CD14-positive monocyte (primary cell): ENCODE results near the gene SETD1B. TPM values are rescaled to one million over a fixed set of nuclear protein-coding genes. Genes with fewer than 3 reads are reported as not detected.
A peak's percentile ranks its signal among the peaks of the same experiment; 100 is the strongest.

Experiments used
- DNase-seq, 3 donors: peaks; one replicate each; pipeline ENCODE4 v3.0.0-alpha.2; 2011 to 2022
- H2AFZ ChIP-seq: 2 replicates; pipeline ENCODE4 v1.6.0; 2012; ENCODE audit warnings: mild to moderate bottlenecking, low read depth, low read length, inconsistent platforms; ENCODE audit not compliant: insufficient read depth, poor library complexity, severe bottlenecking
- H3K27ac ChIP-seq, 2 donors: 1 replicate in 1 of 2; 2 replicates in 1 of 2; pipeline ENCODE4 v1.5.1; 2012 to 2013; ENCODE audit warnings: low read length in 2 of 2, control low read depth in 1 of 2, inconsistent platforms in 1 of 2, low read depth in 1 of 2, mild to moderate bottlenecking in 1 of 2
- H3K27me3 ChIP-seq, 2 donors: one replicate each; pipeline versions ENCODE4 v1.6.0 to v1.6.1; 2011 to 2013; ENCODE audit warnings: low read length in 2 of 2; ENCODE audit not compliant: control insufficient read depth in 2 of 2, insufficient read depth in 2 of 2
- H3K36me3 ChIP-seq, 2 donors: replicated peaks in 1 of 2; 1 replicate in 1 of 2; 2 replicates in 1 of 2; pipeline versions ENCODE4 v1.5.1 to v1.6.1; 2012 to 2013; ENCODE audit warnings: low read length in 2 of 2, control low read depth in 1 of 2, inconsistent platforms in 1 of 2, mild to moderate bottlenecking in 1 of 2; ENCODE audit not compliant: insufficient read depth in 2 of 2, control insufficient read depth in 1 of 2
- H3K4me1 ChIP-seq, 2 donors: 1 replicate in 1 of 2; 2 replicates in 1 of 2; pipeline versions ENCODE4 v1.5.1 to v1.6.1; 2012 to 2013; ENCODE audit warnings: low read length in 2 of 2, control low read depth in 1 of 2, inconsistent platforms in 1 of 2, mild to moderate bottlenecking in 1 of 2, moderate library complexity in 1 of 2; ENCODE audit not compliant: insufficient read depth in 2 of 2, control insufficient read depth in 1 of 2
- H3K4me2 ChIP-seq: replicated peaks from 2 replicates; pipeline ENCODE3; 2012; ENCODE audit warnings: low read length, moderate library complexity, mild to moderate bottlenecking; ENCODE audit not compliant: poor library complexity, severe bottlenecking; ENCODE audit errors: extremely low read depth
- H3K4me3 ChIP-seq, 3 experiments: fragments of 200-600 bp in 1 of 3; sonication (generic) in 1 of 3; replicated peaks in 1 of 3; 1 replicate in 2 of 3; 2 replicates in 1 of 3; pipeline ENCODE4 v1.5.1; 2011 to 2013; ENCODE audit warnings: low read length in 3 of 3, mild to moderate bottlenecking in 3 of 3, control low read depth in 2 of 3, low read depth in 2 of 3, inconsistent platforms in 1 of 3, moderate library complexity in 1 of 3
- H3K79me2 ChIP-seq: 2 replicates; pipeline ENCODE4 v1.6.0; 2012; ENCODE audit warnings: mild to moderate bottlenecking, control low read depth, inconsistent platforms, low read length, moderate library complexity; ENCODE audit not compliant: insufficient read depth
- H3K9ac ChIP-seq: 2 replicates; pipeline ENCODE4 v1.6.0; 2017; ENCODE audit warnings: low read length, mild to moderate bottlenecking; ENCODE audit not compliant: insufficient read depth, poor library complexity, severe bottlenecking
- H3K9me3 ChIP-seq, 2 donors: replicated peaks in 1 of 2; 1 replicate in 1 of 2; 2 replicates in 1 of 2; pipeline versions ENCODE4 v1.5.1 to v1.6.1; 2012 to 2013; ENCODE audit warnings: low read length in 2 of 2, control low read depth in 1 of 2; ENCODE audit not compliant: control insufficient read depth in 1 of 2, insufficient read depth in 1 of 2
- H4K20me1 ChIP-seq: 2 replicates; pipeline ENCODE4 v1.6.0; 2012; ENCODE audit warnings: mild to moderate bottlenecking, low read length, control low read depth, moderate library complexity; ENCODE audit not compliant: insufficient read depth
- H3K27ac Mint-ChIP-seq, 7 donors: one replicate each; pipeline ENCODE4 v1.8.0; 2020; ENCODE audit warnings: mild to moderate bottlenecking in 7 of 7, mixed read lengths in 7 of 7, moderate library complexity in 6 of 7, inconsistent platforms in 2 of 7
- H3K27me3 Mint-ChIP-seq, 3 donors: one replicate each; pipeline ENCODE4 v1.8.0; 2021 to 2022; ENCODE audit warnings: low read depth in 3 of 3, mild to moderate bottlenecking in 3 of 3, mixed read lengths in 3 of 3, moderate library complexity in 3 of 3, inconsistent platforms in 1 of 3
- H3K36me3 Mint-ChIP-seq, 2 donors: one replicate each; pipeline ENCODE4 v1.8.0; 2020; ENCODE audit warnings: mixed read lengths in 2 of 2, inconsistent platforms in 1 of 2, mild to moderate bottlenecking in 1 of 2
- H3K4me1 Mint-ChIP-seq: one replicate; pipeline ENCODE4 v1.8.0; 2020; ENCODE audit warnings: mild to moderate bottlenecking, mixed read lengths
- H3K4me3 Mint-ChIP-seq, 2 donors: one replicate each; pipeline ENCODE4 v1.8.0; 2020; ENCODE audit warnings: mild to moderate bottlenecking in 2 of 2, mixed read lengths in 2 of 2, moderate library complexity in 1 of 2
- H3K9me3 Mint-ChIP-seq, 7 donors: one replicate each; pipeline ENCODE4 v1.8.0; 2020 to 2022; ENCODE audit warnings: mixed read lengths in 7 of 7, mild to moderate bottlenecking in 6 of 7, moderate library complexity in 6 of 7, inconsistent platforms in 2 of 7
- CTCF ChIP-seq: fragments of 200-600 bp; IDR thresholded peaks from one replicate; pipeline ENCODE4 v1.8.0; 2022; ENCODE audit warnings: antibody characterized with exemption, mild to moderate bottlenecking
- WGBS: methylation state at CpG from one replicate; pipeline ENCODE4 v1.1.5; 2013; ENCODE audit warnings: missing lambda C conversion rate; ENCODE audit not compliant: insufficient coverage; 5-methylcytosine and 5-hydroxymethylcytosine counted together
- intact Hi-C, 2 donors: fragments of 100-400 bp; cut with micrococcal nuclease; formaldehyde crosslinking; loops; one replicate each; pipeline versions ENCODE4 v1.15.0 to v1.15.1; 2023
- polyA plus RNA-seq, 3 donors: library from polyadenylated mRNA; depleted of rRNA in 1 of 3; unstranded in 2 of 3; stranded (reverse) in 1 of 3; fragments of 300-500 nt in 2 of 3; fragments of >200 nt in 1 of 3; fragmentation: Illumina TruSeq in 2 of 3; gene quantifications; 1 replicate in 2 of 3; 2 replicates in 1 of 3; pipeline ENCODE4 v1.2.3, GENCODE V29; 2012 to 2021

The SETD1B gene
- polyA plus RNA-seq, 3 donors, result 0.28 to 9.0 (median 0.60) TPM

- no peak overlapping the region for H2AFZ ChIP-seq
- H3K9me3 ChIP-seq, result no peaks in the 10 kb centered on the region
- Mint-ChIP-seq H3K9me3 (no peaks in the 10 kb centered on the region), H3K36me3 (peaks cover 73 to 100% of the 10 kb centered on the region in 2 donors), H3K27ac (peak overlapping the region in 5 of 7 donors; percentile 21 to 71 (median 62)), H3K4me1 (peaks cover 3% of the 10 kb centered on the region), H3K4me3 (no peak overlapping the region), H3K27me3 (peaks cover 0 to 3% (median 0%) of the 10 kb centered on the region in 3 donors)
- no peak for TF ChIP-seq CTCF
- H4K20me1 ChIP-seq, result peaks cover 98% of the 10 kb centered on the region
- H3K27me3 ChIP-seq, result no peaks in the 10 kb centered on the region
- H3K36me3 ChIP-seq, result peaks cover 86 to 97% of the 10 kb centered on the region in 2 donors
- no peak for DNase-seq
- WGBS, result 92% methylated on average over 18 of the region's 18 CpGs
- H3K27ac ChIP-seq, result peak overlapping the region in 1 of 2 donors; percentile 48
- H3K4me3 ChIP-seq, result no peak overlapping the region
- peaks cover 0 to 2% of the 10 kb centered on the region in 2 donors for H3K4me1 ChIP-seq
- no peak overlapping the region for H3K4me2 ChIP-seq
- no peak overlapping the region for H3K9ac ChIP-seq
- peaks cover 25% of the 10 kb centered on the region for H3K79me2 ChIP-seq
- intact Hi-C loops, result no loop called here
These were observed 22.7 kb downstream of the SETD1B start for GRCh38 chr12:121826318-121827150.

- H3K36me3 Mint-ChIP-seq, result peaks cover 75 to 100% of the 10 kb centered on the region in 2 donors
- H3K27ac Mint-ChIP-seq, result peak overlapping the region in 1 of 7 donors; percentile 5
- peaks cover 17% of the 10 kb centered on the region for H3K79me2 ChIP-seq
- H3K9me3 Mint-ChIP-seq, result no peaks in the 10 kb centered on the region
- no peaks in the 10 kb centered on the region for H3K9me3 ChIP-seq
- intact Hi-C loops, result no loop called here
- H3K4me1 Mint-ChIP-seq, result peaks cover 13% of the 10 kb centered on the region
- peaks cover 84 to 97% of the 10 kb centered on the region in 2 donors for H3K36me3 ChIP-seq
- 97% methylated on average over 43 of the region's 48 CpGs for WGBS
- H3K27ac ChIP-seq, result no peak overlapping the region
- H3K4me3 ChIP-seq, result no peak overlapping the region
- H3K4me3 Mint-ChIP-seq, result no peak overlapping the region
- peaks cover 8 to 12% of the 10 kb centered on the region in 2 donors for H3K4me1 ChIP-seq
- no peak for TF ChIP-seq CTCF
- no peak for DNase-seq
- no peak overlapping the region for H3K4me2 ChIP-seq
- H3K27me3 Mint-ChIP-seq, result peaks cover 0 to 3% (median 0%) of the 10 kb centered on the region in 3 donors
- no peaks in the 10 kb centered on the region for H3K27me3 ChIP-seq
- no peak overlapping the region for H3K9ac ChIP-seq
- no peak overlapping the region for H2AFZ ChIP-seq
- H4K20me1 ChIP-seq, result peaks cover 98% of the 10 kb centered on the region
These were observed 23.7 kb downstream of the SETD1B start for GRCh38 chr12:121827351-121828099.
